Stimulated activated CD4-positive, alpha-beta T cell treated with anti-CD3 and anti-CD28 coated beads, TNF-alpha, amount 100 ng/mL, for 4 hours (primary cell): ENCODE results near the gene CUL9.

ENCODE experiments used
- DNase-seq, 3 experiments: peaks; one replicate each; pipeline ENCODE4 v3.0.0-alpha.2; 2020; ENCODE audit warnings: low read depth in 3 of 3

Gene CUL9

DNA sequence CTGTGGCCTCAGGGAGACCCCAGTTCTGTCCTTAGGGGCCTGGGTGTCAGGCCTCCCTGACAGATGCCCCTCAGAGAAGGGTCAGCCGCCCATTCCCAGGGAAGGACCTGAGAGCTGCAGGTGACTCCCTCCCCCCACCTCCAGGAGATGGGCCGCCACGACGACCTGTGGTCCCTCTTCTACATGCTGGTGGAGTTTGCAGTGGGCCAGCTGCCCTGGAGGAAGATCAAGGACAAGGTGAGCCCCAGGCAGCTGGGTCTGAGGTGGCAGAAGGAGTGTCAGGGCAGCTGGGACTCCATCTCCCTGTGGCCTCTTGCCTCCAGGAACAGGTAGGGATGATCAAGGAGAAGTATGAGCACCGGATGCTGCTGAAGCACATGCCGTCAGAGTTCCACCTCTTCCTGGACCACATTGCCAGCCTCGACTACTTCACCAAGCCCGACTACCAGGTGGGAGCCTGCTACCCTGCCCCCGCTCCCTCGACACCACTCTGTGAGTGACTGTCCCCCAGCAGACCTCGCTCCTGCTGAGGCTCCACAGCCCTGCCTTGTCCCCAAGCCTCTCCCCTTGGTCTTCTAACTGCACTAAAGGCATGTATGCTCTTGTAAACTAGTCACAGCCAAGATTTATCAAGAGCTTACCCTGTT is 73.5 kb downstream of the CUL9 start:
- DNase-seq: no peak

DNA sequence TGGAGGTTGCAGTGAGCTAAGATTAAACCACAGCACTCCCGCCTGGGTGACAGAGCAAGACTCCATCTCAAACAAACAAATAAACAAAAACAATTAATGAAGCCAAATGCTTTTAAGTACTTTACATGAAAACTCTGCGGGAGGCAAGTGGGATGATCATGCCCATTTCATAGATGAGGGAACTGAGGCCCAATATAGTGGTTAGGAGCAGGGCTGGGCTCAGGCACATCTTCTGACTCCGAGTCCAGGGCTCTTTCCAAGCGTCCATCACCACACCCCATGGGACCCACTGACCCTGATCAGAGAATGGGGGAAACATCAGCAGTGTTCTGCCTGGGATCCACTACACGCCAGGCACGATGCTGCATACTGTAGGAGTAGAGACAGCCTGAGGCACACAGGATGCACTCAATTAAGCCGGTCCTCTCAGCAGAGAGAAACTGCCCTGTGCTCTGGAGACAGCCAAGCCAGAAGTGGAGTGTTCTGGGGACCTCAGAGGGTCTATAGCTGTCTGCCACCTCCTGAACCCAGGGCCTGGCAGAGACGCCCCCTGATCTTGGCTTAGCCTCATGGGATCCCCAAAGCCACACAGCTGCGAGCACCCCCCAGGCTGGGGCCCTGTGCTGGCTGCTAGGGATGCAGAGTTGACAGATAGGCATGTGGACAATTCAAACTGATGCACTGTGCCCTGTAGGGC is 74.8 kb downstream of the CUL9 start:
- DNase-seq: no peak

- no peak for DNase-seq
Measured at GRCh38 chr6:43257367-43258145, 75.6 kb downstream of the CUL9 start.

DNA sequence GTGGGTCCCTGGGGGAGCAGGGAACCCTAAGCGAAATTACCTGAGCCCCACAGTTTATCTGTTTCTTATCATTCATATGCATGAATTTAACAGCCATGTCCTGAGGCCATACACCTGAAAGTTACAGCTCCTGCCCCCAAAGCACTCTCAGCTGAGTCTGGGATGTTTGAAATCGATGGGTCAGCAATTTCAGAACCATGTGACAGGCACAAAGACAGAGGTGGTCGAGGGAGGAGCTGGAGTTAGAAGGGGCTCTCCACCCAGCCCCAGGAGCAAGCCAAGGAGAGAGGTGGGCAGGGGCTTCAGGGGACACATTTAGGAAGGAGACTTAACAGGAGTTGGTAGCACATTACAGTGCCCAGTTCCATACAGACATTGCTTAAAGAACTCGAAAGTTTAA is 76.2 kb downstream of the CUL9 start:
- no peak for DNase-seq

- no peak for DNase-seq
Measured at GRCh38 chr6:43258807-43259686, 77.1 kb downstream of the CUL9 start.

GRCh38 chr6:43260791-43261190 is 78.8 kb downstream of the CUL9 start:
- no peak for DNase-seq

GRCh38 chr6:43261198-43261597 is 79.2 kb downstream of the CUL9 start:
- DNase-seq: no peak

- DNase-seq: no peak
Measured at GRCh38 chr6:43262000-43262779, 80.2 kb downstream of the CUL9 start.

DNA sequence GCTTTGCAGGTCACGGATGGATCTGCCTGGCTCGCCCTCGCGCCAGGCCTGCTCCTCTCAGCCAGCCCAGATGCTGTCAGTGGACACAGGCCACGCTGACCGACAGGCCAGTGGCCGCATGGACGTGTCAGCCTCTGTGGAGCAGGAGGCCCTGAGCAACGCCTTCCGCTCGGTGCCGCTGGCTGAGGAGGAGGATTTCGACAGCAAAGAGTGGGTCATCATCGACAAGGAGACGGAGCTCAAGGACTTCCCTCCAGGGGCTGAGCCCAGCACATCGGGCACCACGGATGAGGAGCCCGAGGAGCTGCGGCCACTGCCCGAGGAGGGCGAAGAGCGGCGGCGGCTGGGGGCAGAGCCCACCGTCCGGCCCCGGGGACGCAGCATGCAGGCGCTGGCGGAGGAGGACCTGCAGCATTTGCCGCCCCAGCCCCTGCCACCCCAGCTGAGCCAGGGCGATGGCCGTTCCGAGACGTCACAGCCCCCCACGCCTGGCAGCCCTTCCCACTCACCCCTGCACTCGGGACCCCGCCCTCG is 80.9 kb downstream of the CUL9 start:
- no peak for DNase-seq

GRCh38 chr6:43263314-43264178 is 81.5 kb downstream of the CUL9 start:
- peak; percentile 59 to 64 (median 63) for DNase-seq

DNA sequence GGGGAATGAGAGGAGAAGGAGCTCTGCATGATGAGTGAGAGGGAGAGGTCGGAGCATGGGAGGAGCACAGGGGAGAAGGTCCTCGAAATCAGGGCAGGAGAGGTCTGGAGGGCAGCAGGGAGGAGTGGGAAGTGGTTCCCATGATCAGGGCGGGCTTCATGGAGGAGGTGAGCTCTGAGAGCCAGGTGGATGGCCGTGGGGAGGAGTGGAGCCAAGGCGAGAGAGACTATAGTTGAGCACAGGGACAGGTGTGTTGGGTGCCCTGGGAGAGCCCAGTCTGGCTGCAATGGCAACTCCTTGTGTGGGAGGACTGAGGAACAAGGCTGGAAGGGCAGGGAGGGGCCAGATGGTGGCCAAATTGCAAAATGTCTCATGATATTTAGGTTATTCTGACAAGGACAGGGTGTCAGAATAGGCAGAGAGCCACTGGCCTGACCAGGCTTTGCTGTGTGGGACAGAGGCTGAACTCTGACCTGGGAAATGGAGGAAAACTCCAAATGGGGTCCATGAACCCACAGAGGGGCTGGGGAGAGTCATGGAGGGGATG is 82.7 kb downstream of the CUL9 start:
- DNase-seq: no peak

DNA sequence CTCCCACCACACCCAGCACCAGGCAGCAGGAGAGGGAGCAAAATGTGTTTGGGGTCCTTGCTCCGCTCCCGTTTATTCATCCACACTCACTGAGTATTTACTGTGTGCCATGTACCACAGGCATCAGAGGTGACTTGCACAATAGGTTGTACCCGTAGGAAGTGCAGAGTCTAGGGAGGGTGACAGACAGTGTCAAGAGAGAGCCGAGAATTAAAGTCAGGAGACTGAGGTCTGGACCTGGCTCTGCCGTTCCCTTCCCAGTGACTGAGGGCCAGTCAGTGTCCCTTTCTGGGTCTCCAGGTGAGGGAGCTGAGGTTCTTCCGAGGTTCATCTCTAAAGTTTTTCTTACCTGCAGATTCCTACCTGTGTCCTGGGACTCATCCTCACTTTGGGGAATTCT is 83.6 kb downstream of the CUL9 start:
- no peak for DNase-seq

- DNase-seq: no peak
Measured at GRCh38 chr6:43267619-43268354, 85.8 kb downstream of the CUL9 start.

DNA sequence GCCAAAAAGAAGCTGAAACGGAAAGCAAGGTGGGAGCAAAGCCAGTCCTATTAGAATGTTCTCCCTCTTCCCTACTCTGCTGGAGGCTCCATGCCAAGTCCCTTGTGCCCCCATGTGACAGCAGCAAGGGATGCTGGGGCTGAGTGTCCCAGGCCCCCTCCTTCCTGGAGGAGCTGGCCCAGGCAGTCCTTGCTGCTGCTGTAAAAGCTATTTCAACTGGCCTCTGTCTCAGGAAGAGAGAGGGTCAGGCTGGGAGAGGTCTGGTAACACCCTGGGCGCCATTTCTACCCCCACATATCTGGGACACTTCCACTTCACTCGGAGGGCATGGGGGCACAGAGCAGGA is 86.3 kb downstream of the CUL9 start:
- DNase-seq: no peak

- DNase-seq: no peak
Measured at GRCh38 chr6:43268782-43269272, 86.8 kb downstream of the CUL9 start.

- peak in 2 of 3 experiments; percentile 23 to 41 for DNase-seq
Measured at GRCh38 chr6:43269273-43270007, 87.4 kb downstream of the CUL9 start.

DNA sequence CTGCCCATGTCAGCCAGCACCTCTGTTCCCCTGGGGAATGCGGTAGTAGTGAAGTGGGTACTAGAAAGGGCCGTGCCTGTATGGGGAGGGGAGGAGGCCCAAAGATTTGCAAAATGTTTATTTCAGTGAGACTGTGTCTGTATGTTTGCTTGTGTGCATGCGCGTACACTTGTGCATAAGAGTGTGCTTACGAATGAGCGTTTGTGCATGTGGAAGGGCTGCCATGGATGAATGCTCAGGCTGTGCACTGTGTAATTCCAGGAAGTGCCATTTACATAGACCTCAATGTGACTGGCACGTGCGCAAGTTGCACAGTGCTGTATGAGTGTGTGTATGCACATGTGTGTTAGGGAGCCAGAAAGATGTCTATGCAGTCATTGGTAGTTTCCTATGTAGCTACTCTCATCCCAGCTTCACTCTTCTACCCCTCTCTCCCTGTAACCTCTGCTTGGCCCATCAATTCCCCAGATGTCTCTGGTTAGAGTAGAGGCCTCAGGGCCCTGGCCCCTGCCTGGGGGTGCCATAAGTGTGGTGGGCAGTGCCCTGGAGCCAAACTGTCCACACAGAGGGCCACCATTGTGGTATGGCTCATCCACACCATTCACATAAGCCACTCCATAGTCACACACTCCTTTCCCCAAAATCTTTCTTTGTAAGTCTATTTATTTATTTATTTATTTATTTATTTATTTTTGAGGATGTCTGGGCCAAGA is 89.3 kb downstream of the CUL9 start:
- no peak for DNase-seq
